Central memory CD4-positive, alpha-beta T cell (primary cell): ENCODE measurements around the gene MTF1.
A peak's percentile ranks its signal among the peaks of the same experiment; 100 is the strongest.

Experiments
- DNase-seq: peaks from one replicate; pipeline ENCODE4 v3.0.0; 2022

Gene MTF1

GRCh38 chr1:37828410-37829074 is 30.9 kb downstream of the MTF1 start:
- no peak for DNase-seq

GRCh38 chr1:37825506-37825905 is 33.9 kb downstream of the MTF1 start:
- DNase-seq, result no peak

- no peak for DNase-seq
Observed at GRCh38 chr1:37824001-37824400, 35.4 kb downstream of the MTF1 start.

GRCh38 chr1:37822906-37823815 is 36.2 kb downstream of the MTF1 start:
- no peak for DNase-seq

- no peak for DNase-seq
Observed at GRCh38 chr1:37821481-37821880, 37.9 kb downstream of the MTF1 start.

GRCh38 chr1:37817481-37817880 is 41.9 kb downstream of the MTF1 start:
- no peak for DNase-seq

- DNase-seq, result no peak
Observed at GRCh38 chr1:37814252-37814651, 45.1 kb downstream of the MTF1 start.

- DNase-seq, result no peak
Observed at GRCh38 chr1:37813529-37814145, 45.8 kb downstream of the MTF1 start.

GRCh38 chr1:37811027-37811655 is 48.3 kb downstream of the MTF1 start:
- DNase-seq, result peak; percentile 61

- no peak for DNase-seq
Observed at GRCh38 chr1:37809942-37810341, 49.5 kb downstream of the MTF1 start.

- no peak for DNase-seq
Observed at GRCh38 chr1:37808369-37809319, 50.7 kb downstream of the MTF1 start.

- DNase-seq, result peak; percentile 85
Observed at GRCh38 chr1:37807555-37808368, 51.6 kb downstream of the MTF1 start, which contains the start of the genes C1orf122 and YRDC. Gene C1orf122, plus strand, starts transcription at chr1:37807790. Its CDS starts 615 bp downstream, at chr1:37808405. Gene YRDC, minus strand, starts transcription at chr1:37808208. Its CDS starts 28 bp downstream, at chr1:37808180.

- no peak for DNase-seq
Observed at GRCh38 chr1:37807220-37807554, 52.2 kb downstream of the MTF1 start.

- no peak for DNase-seq
Observed at GRCh38 chr1:37802439-37802838, 57.0 kb downstream of the MTF1 start.

GRCh38 chr1:37797750-37798345 is 61.5 kb downstream of the MTF1 start:
- no peak for DNase-seq

- DNase-seq, result peak; percentile 26
Observed at GRCh38 chr1:37795340-37796125, 63.9 kb downstream of the MTF1 start.

- no peak for DNase-seq
Observed at GRCh38 chr1:37794372-37795339, 64.7 kb downstream of the MTF1 start.

GRCh38 chr1:37793773-37794371 is 65.5 kb downstream of the MTF1 start, which contains the start of gene MANEAL:
Gene MANEAL, plus strand, starts transcription at chr1:37793847. Its CDS starts 336 bp downstream, at chr1:37794183.
- peak; percentile 12 for DNase-seq
